Stomach (tissue), 4 donors: Measurements from ENCODE around the gene RAD9A.

Source experiments
- CTCF ChIP-seq, 7 experiments: fragments of 450-650 bp in 4 of 7; fragments of 200-600 bp in 3 of 7; sonication (generic) in 3 of 7; IDR thresholded peaks; one replicate each; pipeline ENCODE4 v1.5.1; 2016 to 2019; ENCODE audit warnings: antibody characterized with exemption in 7 of 7, control low read depth in 2 of 7, mild to moderate bottlenecking in 1 of 7
- EP300 ChIP-seq: sonication (generic); formaldehyde crosslinking; IDR thresholded peaks from one replicate; pipeline ENCODE4 v1.6.1; 2017; ENCODE audit warnings: antibody characterized with exemption
- POLR2A ChIP-seq, 4 donors: fragments of 450-650 bp; IDR thresholded peaks; one replicate each; pipeline ENCODE4 v1.6.1; 2016; ENCODE audit warnings: antibody characterized with exemption in 4 of 4, control low read depth in 2 of 4, mild to moderate bottlenecking in 1 of 4, moderate library complexity in 1 of 4
- POLR2AphosphoS5 ChIP-seq, 3 donors: sonication (generic); formaldehyde crosslinking; IDR thresholded peaks; one replicate each; pipeline ENCODE4 v1.6.1; 2016; ENCODE audit warnings: antibody characterized with exemption in 3 of 3

GRCh38 chr11:67379061-67380058 lies 12.4 kb upstream of the RAD9A start:
- no peak for TF ChIP-seq POLR2A (IDR thresholded peaks at IDR 0.05)
- no peak for TF ChIP-seq CTCF (IDR thresholded peaks at IDR 0.05)
- TF ChIP-seq POLR2AphosphoS5 (IDR thresholded peaks at IDR 0.05): no peak
- TF ChIP-seq EP300: no peak
